Dermis microvascular lymphatic vessel endothelial cell (primary cell): ENCODE results near the gene CDK14. TPM values are rescaled to one million over a fixed set of nuclear protein-coding genes. Genes with fewer than 3 reads are reported as not detected.
"Not testable (repeated sequence)": the region's sequence is repeated elsewhere in the genome, so short reads cannot be mapped to it uniquely, and the experiment has no call there.

Source experiments
- DNase-seq, 2 donors: peaks; one replicate each; pipeline versions ENCODE4 v3.0.0 to v3.0.0-alpha.2; 2010; ENCODE audit warnings: low read depth in 2 of 2
- total RNA-seq: library from RNA; depleted of rRNA; stranded (reverse); fragments of >200 nt; gene quantifications from 2 replicates; pipeline ENCODE4 v1.2.1, GENCODE V29; 2014

The CDK14 gene
- total RNA-seq, 1 donor from 2014 or later = 1.2 TPM

DNA sequence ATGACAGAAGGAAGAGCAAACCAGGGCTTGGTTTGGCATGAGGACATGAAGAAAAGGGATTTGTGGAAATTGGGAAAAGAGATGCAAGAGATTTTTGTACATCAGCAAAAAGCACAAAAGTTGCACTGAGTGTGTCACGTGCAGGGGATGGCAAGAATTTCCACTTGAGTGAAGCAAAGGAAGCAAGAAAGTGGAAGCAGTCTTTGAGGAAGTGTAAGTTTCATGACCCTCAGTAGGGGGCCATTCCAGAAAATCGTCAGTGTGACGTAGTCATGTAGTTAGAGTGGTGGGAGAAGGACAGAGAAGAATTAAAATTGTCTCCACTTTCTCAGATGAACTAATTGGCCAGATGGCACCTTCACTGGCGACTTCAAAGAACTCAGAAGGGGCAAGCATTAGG lies 544.9 kb downstream of the CDK14 start:
- no peak for DNase-seq

DNA sequence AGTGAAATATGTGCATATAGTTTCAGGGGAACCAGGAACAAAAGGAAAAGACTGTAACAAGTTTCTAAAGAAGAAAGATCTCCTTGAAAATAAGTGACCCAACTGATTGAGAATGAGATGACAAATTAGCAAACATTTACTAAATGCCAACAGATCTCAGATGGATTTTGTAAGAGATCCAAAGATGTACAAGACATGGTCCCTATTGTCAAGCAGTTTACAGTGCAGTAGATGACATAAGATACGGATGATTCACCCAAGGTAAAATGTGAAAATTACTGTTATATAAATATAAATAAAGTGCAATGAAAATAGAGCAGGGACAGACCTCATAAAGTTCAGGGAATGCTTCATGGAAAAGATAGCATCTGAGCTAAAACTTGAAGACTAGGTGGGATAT lies 546.6 kb downstream of the CDK14 start:
- no peak for DNase-seq

DNA sequence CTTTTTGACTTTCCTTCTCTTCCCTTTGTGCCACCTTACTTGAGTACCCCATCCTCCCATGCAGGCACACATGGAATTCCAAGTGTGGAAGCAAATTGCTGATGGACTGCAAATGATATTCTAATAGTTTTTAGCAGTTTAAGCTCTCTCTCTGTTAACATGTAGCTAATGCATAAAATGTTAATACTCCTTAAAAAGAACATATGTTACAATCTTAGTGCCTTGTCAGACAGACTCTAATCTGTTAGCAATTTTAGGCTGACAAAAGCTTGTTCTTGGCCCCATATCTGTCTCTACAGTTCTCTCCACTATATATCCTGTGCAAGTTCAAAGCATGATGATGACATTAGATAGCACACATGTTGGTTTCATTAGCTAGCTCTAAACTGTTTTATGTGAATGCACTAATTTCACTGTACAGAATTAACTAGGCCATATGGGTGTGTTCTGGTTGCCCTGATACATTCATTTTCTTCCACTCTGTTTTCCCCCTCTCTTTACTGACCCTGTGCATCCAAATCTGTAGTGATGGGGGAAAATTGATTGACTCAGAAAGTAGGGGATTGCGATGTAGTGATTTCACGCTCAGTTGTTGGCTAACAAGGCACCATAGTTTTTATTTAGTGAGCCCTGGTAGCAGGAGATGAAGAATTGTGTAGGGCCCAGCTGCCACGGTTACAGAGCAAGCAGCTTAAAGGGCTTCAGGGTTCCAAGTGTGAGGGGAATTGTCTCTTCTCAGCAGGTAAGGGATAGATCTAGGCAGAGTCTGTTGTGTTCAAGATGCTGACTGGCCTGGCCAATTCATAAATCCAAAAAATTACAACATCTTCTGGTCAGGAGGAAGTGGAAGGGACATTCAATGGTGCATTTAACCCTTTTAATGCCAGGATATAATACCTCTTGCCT lies 553.5 kb downstream of the CDK14 start:
- DNase-seq = no peak

DNA sequence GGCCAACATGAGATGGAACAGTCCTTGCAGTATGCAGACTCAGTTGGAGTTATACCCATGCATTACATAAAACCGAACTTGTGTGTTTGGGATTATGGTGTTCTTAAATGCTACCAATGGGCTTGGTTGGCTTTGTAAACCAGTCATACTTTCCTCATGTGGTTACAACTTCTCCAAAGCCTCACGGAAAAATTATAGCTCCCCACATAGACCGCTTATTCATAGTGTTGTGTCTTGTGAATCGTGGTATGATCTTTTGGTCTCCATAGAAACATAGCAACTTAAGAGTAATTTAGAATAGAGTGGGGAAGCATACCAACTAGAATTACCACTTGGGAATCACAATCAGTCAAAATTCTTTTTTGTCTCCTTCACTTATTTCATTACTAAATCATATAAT lies 555.8 kb downstream of the CDK14 start:
- DNase-seq = no peak

DNA sequence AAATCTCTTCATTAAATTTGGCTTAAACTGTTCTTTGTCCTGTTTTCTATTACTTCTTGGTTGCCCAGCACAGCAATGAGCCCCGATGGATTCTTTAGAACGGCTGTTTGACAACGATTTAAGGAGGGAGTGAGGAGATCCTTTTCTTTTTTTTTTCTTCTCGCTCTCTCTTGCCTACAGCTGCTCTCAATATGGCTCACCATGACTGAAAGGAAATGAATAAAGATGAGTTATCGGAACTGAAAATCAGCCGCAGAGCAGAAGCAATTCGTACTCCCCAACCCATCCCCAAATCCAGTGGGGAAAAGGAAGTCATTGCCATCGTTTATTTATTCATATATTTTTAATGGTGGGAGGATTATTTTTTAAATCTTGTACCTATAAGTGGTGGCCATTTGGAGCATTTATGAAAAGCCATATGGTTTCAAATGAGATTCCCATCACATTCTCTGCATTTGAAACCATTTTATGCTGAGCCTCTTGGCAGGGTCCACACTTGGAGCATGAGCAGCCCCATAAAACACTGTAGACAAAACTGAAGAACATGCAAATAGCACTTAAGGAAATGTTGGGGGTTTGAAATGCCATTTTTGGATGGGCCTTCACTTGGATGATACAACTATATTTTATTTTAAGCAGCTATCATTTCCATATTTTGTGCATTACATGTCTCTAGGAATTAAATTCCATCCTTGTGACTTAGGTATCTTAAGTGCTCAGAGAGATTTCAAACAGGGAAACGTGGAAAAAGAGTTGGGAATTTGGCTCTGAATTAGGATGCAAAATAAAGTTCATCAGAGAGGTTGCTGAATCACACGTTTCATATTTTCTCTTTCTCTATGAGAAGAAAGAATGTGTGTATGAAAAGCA lies 560.4 kb downstream of the CDK14 start:
- no peak for DNase-seq

DNA sequence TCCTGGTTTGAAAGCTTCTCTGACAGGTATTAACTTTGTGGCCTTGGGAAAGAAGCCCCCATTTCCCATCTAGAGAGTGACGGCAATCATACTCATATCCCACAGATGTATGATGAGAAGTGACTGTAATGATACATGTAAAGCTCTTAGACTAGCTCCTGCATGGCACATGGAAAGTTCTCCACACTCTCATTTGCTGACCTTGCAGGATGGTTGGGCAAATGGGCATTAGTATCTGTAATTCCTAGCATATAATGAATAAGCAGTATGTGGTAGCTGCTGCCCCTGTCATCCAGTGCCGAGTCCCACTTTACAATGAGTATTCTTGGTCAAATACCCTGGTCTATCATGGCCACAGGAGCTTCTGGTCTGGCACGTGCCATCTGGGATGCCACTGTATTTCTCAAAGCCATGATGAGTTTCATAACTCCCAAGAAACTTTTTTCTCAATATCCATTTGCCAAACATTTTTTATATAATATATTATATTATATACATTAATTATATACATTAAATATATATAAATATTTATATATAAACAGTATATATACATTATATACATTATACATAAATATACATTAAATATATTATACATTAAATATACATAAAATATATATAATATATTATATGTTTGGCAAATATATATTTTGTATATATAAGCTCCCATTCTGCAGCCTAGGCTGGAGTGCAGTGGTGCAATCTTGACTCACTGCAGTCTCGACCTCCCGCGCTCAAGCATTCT lies 561.6 kb downstream of the CDK14 start:
- DNase-seq = no peak

DNA sequence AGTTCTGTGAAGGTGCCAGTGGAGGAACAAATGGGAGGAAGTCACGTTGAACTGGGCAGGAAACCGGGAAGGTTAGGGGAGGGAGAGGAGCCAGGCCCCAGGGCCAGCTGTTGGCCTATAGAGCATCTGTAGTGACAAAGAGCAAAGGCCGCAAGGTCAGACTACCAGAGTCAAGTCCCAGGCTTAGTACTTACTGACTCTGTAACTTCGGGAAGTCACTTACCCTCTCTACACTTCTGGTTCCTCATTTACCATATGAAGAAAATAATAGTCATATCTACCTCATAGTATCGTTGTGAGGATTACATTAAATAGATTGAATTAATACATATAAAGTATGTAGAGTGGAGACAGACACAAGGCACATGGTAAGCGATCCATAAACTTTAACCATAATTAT lies 566.3 kb downstream of the CDK14 start:
- no peak for DNase-seq

DNA sequence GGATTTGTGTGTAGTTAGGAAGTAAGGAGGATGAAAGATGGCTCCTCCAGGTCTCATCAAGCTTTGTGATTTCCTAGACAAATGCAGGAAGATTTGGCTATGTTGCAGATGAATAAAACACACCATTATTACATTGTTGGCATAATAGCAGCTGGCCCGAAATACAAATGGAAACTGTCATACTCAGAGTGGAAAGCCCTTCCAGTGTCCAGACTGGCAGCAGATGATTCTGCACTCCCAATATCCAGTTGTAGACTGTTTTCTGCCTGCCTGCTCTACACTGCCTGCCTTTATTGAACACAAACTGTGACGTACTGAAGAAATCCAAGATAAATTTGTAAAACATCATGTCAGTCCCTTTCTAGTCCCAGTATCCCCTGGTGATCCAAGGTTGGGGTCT lies 568.4 kb downstream of the CDK14 start:
- DNase-seq = no peak

DNA sequence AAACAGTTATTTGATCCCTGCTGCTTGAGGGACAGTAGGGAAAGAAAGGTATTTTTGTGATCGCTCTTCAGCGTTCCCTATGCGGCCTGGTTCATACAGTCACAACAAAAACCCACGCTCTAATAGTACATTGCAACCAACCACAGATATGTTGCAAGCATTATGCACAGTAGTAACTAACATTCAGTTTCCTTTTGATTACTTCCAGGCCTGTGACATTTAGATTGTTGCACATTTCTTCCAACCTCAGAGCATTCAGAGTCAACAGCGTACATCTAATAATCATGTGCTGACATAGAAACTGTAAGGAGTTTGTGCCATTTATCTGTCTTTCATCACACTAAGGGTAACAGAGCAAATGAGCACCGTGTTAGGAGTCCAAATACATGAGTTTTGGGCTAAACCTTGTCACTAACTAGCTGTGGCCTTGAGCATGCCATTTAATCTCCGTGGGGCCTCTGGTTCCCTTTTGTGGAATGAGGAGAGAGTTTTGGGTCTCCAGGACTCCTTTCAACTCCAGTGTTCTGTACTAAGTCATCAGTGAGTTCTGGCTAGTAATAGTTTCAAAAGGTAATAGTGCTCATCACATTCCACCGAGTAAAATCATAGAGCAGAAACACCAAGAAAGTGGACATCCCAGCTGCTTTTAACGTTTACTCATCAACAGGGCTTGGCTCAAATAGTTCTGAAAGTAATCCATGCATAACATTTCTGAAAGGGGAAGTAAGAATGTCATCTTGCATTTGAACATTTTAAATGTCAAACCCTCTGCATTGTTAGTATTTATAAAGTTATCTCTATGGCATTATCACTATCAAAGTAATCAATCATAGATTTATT lies 569.1 kb downstream of the CDK14 start:
- no peak for DNase-seq

DNA sequence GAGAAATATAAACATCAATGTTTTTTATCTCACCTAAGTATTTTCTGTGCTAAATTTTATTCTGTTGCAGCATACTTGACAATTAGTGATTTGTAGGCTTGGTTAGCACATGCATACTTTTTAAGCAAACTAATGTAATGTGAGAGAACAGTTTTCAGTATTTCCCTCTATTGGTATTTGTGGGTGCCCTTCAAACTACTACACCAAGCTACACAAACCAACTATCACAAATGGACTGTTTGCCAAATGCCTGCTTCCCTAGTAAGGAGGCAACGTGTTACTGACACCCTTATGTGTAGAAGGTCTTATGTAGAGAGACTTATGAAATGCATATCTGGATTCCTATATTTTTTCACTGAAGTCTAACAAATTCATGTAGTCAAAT lies 569.7 kb downstream of the CDK14 start:
- DNase-seq = no peak

DNA sequence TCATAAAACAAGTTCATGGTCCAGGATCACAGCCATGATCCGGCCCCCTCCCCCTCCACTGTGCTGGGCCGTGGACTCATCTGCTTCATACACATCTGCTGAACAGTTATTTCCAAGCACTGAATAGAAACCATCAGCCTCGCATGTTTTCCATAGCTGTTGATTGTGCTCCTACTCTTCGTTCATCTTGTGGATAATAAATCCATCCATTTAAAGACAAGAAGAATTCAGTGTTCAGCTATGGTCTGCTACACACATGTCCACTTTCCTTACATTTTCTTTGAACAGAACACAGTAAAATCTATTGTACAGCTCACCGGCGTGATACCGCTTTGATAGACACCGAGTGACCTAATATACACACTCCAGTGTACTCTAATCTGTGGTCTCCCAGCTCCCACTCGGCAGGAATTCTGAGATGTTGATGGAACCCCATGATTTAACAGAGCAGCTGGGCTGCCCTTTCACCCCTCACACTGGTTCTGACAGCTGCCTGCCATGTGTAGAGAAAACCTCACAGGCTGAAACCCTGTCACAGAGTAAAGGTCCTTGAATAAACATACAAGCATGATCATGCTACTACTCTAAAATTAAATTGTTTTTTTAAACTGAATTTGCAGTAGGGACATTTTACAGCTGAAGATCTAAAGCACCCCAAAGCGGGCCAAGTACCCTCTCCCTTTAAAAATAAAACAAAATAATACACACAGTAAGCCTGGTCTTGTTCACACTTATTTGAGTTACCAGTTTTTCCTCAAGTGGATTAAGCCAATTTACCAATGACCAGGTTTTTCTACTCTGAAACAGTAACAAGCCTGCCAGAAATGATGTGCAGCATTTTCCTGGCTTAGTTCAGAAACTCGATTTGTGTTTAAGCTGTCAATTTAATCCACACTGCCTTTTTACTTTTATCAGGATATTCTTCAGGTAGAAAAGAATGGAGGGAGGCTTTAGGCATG lies 573.0 kb downstream of the CDK14 start:
- DNase-seq = no peak

DNA sequence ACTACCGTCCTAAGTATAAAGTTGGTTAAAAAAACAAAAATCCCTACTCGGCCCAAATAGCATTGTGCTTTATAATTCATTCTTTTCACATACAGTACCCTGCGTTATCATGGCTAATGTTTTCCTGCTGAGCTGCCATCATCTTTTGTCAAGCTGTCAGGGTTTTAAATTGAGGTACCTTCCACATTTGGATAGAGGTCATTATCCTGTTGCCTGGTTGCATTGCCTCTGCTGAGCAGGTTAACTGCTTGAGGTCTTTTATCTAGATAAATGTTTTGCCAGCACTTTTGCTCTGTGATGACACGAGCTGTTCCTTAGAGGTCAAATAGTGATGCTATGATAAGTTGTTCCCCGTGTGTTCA lies 573.7 kb downstream of the CDK14 start:
- no peak for DNase-seq

DNA sequence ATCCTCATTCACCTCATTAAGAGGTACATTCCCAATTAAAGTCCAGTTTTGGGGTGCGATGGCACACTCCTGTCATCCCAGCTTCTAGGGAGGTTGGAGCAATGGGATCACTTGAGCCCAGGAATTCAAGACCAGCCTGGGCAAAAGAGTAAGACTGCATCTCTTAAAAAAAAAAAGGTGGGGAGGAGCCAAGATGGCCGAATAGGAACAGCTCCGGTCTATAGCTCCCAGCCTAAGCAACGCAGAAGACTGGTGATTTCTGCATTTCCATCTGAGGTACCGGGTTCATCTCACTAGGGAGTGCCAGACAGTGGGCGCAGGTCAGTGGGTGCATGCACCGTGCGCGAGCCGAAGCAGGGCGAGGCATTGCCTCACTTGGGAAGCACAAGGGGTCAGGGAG lies 577.1 kb downstream of the CDK14 start:
- DNase-seq = not testable (repeated sequence)

DNA sequence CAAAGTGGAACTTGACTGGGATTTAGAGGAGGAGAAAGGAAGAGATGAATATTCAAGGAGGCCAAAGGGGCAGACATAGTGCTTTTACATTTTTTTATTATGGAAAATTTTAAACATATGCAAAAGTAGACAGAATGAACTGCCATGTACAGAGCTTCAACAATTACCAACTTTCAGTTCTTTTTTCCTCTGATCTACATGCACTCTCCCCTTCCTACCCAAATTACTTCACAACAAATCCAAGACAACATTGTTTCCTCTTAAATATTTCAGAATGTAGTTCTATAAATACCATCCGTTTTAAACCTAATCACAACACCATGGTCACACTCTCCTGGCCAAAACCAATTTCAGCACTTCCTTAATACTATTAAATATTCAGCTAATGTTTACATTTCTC lies 584.6 kb downstream of the CDK14 start:
- no peak for DNase-seq

DNA sequence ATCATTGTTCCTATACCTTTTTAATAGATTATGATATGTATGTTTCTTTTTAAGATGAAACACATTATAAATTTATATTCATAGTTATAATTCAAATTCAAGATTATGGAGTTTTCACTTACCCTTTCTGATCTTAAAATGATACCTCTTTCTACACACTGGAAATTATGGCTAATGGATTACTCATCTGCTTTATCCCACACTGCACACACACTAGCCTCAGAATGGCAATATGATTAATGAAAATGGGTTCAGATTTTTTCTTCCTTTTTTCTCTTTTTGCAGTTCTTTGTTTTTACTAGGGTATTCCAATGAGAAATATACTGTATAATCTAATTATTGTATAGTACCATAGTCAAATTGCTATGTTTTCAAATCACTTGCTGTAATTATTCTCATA lies 585.8 kb downstream of the CDK14 start:
- DNase-seq = no peak

DNA sequence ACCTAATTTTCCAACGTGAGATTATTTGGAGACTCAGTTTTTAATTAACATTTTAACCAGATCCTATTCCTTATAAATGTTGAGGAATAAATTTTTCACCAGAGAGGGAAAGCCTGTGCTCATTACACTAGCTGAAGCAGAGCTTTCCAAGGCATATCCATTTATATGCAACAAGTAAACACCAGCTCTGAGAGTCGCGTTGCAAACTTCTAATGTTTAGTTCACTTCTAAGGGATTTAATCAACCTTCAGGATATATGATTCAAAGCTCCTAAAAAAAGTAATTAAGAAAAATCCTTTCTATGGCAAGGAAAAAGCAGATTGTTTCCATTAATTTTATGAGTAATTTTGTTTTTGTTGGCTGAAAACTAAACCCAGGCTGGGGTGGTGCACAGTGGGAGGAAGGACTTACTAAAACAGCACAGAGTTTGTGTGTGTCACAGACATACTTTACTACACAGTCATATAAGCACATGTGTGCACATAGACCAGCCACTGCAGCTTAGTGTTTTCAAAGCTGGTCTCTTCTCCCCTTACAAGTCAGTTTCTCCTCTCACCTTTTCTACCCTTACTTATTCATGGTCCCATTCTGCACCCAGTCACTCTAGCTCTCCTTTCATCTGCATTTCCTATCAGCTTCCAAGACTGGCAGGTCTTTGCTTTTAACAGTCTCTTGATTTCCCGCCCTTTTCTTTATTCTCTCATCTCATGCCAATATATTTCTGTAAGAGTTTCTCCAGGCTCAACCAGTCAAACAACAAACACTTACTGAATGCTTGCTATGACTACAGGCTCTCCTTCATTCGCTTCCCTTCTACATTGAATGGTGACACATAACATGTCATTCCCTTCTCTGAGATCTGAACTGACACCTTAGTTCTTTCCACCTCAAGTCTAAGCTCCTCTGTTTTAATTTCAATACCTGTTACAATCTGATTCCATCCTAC lies 587.0 kb downstream of the CDK14 start:
- peak in 1 of 2 donors; percentile 81 for DNase-seq

DNA sequence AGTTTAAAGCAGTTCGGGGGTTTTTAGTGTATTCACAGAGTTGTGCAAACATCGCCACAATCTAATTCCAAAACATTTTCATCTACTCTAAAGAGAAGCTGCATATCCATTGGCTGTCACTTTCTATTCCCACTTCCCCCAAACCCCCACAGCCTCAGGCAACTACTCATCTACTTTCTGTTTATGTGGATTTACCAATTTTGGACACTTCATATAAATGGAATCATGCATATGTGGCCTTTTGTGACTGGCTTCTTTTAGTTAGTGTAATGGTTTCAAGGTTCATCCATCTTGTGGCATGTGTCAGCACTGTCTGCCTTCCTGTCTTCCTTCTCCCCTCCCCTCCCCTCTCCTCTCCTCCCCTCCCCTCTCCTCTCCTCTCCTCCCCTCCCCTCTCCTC lies 589.6 kb downstream of the CDK14 start:
- DNase-seq = no peak

DNA sequence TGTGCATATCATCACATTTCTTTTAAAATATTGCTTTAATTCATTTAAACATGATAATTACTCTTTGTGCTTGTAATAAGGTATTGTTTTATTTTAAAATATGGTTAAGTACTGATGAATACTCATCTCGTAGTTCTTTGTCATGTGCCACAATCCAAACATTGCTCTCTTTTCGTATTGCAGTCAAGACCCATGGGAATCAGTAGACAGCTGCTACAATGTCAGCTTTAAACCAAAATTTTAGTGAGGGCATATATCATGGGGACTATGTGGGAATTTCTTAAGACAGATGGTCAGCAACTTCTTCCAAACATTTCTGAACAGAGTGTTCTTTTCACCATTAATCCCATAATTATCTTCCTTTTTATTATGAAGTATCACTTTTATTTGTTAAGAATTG lies 590.9 kb downstream of the CDK14 start:
- DNase-seq = no peak

DNA sequence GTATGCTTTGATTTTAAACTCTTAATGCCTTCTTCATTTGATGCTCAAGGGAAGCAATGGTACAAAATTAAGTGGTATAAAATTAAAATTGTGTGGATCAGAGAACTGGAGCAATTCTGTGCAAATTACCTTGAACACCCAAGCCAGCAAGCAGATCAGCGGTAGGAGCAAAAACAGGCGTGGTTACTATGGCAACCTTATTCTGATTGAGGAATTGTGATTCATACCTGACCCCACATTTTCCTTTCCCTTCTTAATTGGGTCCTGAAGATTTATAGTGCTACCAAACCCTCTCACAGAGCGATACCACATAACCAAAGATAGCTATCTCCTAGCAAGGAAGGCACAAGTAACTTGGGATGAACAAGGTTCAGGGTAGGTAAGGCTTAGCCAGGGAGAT lies 595.6 kb downstream of the CDK14 start:
- no peak for DNase-seq
